Measurements from ENCODE around the gene FANCC.

DNA sequence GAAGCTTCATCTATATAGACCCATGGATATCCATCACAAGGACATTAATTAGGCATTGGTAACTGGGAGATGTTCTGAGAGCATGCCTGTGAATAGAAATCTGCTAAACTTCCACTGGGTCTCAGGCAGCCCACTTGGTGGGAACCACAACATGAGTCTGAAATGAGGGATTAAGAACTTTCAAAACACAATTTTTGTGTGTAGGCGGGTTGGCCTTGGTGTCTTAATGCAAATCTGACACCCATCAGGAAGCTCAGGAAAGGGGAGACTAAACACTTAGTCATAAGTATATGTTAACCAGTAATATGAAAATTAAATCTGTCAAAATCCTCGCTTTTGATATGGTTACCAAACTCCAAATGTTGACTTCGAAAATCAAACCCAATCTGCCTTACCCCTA lies 113.2 kb downstream of the FANCC start:
- TF ChIP-seq, protein P1, sequence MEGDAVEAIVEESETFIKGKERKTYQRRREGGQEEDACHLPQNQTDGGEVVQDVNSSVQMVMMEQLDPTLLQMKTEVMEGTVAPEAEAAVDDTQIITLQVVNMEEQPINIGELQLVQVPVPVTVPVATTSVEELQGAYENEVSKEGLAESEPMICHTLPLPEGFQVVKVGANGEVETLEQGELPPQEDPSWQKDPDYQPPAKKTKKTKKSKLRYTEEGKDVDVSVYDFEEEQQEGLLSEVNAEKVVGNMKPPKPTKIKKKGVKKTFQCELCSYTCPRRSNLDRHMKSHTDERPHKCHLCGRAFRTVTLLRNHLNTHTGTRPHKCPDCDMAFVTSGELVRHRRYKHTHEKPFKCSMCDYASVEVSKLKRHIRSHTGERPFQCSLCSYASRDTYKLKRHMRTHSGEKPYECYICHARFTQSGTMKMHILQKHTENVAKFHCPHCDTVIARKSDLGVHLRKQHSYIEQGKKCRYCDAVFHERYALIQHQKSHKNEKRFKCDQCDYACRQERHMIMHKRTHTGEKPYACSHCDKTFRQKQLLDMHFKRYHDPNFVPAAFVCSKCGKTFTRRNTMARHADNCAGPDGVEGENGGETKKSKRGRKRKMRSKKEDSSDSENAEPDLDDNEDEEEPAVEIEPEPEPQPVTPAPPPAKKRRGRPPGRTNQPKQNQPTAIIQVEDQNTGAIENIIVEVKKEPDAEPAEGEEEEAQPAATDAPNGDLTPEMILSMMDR (IDR thresholded peaks at IDR 0.05), result no peak
- no peak for TF ChIP-seq POLR2AphosphoS5 (IDR thresholded peaks at IDR 0.05)
